ENCODE results near the gene CACNA1S.

DNA sequence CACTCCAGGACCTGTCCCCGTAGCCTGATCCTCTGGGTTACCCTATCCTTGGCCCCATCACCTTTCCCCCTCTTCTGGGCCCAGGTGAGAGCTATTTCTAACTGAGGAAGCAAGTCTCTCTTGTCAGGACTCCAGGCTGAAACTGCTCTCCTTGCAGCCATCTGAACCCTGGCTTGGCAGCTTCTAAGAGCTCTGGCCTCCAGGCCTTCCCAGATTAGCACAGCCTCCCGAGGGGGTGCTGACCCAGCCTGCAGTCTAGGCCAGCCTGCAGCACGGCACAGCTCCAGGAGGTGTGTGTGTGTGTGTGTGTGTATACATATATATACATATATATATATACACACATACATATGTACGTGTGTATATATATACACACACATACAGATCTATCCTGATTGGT, 17.4 kb downstream of the CACNA1S start:
- TF ChIP-seq SP1 (IDR thresholded peaks at IDR 0.05; ENCODE audit: low read depth, low read length) (no peak), EP300 (IDR thresholded peaks at IDR 0.05; ENCODE audit: borderline replicate concordance in 1 of 2, low read depth in 2 of 2, low read length in 2 of 2) (no peak), HDAC6 (IDR thresholded peaks at IDR 0.05; ENCODE audit: low read depth, low read length) (no peak), POLR2A (IDR thresholded peaks at IDR 0.05; ENCODE audit: control extremely low read depth in 1 of 2, low read depth in 2 of 2, low read length in 2 of 2) (no peak), KDM1A (IDR thresholded peaks at IDR 0.05; ENCODE audit: borderline replicate concordance, low read length) (no peak), POLR2AphosphoS5 (IDR thresholded peaks at IDR 0.05; ENCODE audit: low read depth, low read length) (no peak), TCF12 (IDR thresholded peaks at IDR 0.05; ENCODE audit: low read depth, low read length) (no peak), HDAC2 (IDR thresholded peaks at IDR 0.05; ENCODE audit: borderline replicate concordance in 1 of 2, low read depth in 2 of 2, low read length in 2 of 2) (no peak), PHF8 (conservative IDR thresholded peaks at IDR 0.05; ENCODE audit: low read depth, low read length) (no peak), CREB1 (IDR thresholded peaks at IDR 0.05) (no peak), EGR1 (IDR thresholded peaks at IDR 0.05; ENCODE audit: borderline replicate concordance, low read depth, low read length) (no peak), JUND (IDR thresholded peaks at IDR 0.05; ENCODE audit: low read length) (no peak)
- TF ChIP-seq, protein P1, sequence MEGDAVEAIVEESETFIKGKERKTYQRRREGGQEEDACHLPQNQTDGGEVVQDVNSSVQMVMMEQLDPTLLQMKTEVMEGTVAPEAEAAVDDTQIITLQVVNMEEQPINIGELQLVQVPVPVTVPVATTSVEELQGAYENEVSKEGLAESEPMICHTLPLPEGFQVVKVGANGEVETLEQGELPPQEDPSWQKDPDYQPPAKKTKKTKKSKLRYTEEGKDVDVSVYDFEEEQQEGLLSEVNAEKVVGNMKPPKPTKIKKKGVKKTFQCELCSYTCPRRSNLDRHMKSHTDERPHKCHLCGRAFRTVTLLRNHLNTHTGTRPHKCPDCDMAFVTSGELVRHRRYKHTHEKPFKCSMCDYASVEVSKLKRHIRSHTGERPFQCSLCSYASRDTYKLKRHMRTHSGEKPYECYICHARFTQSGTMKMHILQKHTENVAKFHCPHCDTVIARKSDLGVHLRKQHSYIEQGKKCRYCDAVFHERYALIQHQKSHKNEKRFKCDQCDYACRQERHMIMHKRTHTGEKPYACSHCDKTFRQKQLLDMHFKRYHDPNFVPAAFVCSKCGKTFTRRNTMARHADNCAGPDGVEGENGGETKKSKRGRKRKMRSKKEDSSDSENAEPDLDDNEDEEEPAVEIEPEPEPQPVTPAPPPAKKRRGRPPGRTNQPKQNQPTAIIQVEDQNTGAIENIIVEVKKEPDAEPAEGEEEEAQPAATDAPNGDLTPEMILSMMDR (IDR thresholded peaks at IDR 0.05; ENCODE audit: control extremely low read depth in 1 of 3, insufficient read depth in 1 of 3, low read depth in 1 of 3, low read length in 3 of 3) = no peak
- TF ChIP-seq, protein P2, sequence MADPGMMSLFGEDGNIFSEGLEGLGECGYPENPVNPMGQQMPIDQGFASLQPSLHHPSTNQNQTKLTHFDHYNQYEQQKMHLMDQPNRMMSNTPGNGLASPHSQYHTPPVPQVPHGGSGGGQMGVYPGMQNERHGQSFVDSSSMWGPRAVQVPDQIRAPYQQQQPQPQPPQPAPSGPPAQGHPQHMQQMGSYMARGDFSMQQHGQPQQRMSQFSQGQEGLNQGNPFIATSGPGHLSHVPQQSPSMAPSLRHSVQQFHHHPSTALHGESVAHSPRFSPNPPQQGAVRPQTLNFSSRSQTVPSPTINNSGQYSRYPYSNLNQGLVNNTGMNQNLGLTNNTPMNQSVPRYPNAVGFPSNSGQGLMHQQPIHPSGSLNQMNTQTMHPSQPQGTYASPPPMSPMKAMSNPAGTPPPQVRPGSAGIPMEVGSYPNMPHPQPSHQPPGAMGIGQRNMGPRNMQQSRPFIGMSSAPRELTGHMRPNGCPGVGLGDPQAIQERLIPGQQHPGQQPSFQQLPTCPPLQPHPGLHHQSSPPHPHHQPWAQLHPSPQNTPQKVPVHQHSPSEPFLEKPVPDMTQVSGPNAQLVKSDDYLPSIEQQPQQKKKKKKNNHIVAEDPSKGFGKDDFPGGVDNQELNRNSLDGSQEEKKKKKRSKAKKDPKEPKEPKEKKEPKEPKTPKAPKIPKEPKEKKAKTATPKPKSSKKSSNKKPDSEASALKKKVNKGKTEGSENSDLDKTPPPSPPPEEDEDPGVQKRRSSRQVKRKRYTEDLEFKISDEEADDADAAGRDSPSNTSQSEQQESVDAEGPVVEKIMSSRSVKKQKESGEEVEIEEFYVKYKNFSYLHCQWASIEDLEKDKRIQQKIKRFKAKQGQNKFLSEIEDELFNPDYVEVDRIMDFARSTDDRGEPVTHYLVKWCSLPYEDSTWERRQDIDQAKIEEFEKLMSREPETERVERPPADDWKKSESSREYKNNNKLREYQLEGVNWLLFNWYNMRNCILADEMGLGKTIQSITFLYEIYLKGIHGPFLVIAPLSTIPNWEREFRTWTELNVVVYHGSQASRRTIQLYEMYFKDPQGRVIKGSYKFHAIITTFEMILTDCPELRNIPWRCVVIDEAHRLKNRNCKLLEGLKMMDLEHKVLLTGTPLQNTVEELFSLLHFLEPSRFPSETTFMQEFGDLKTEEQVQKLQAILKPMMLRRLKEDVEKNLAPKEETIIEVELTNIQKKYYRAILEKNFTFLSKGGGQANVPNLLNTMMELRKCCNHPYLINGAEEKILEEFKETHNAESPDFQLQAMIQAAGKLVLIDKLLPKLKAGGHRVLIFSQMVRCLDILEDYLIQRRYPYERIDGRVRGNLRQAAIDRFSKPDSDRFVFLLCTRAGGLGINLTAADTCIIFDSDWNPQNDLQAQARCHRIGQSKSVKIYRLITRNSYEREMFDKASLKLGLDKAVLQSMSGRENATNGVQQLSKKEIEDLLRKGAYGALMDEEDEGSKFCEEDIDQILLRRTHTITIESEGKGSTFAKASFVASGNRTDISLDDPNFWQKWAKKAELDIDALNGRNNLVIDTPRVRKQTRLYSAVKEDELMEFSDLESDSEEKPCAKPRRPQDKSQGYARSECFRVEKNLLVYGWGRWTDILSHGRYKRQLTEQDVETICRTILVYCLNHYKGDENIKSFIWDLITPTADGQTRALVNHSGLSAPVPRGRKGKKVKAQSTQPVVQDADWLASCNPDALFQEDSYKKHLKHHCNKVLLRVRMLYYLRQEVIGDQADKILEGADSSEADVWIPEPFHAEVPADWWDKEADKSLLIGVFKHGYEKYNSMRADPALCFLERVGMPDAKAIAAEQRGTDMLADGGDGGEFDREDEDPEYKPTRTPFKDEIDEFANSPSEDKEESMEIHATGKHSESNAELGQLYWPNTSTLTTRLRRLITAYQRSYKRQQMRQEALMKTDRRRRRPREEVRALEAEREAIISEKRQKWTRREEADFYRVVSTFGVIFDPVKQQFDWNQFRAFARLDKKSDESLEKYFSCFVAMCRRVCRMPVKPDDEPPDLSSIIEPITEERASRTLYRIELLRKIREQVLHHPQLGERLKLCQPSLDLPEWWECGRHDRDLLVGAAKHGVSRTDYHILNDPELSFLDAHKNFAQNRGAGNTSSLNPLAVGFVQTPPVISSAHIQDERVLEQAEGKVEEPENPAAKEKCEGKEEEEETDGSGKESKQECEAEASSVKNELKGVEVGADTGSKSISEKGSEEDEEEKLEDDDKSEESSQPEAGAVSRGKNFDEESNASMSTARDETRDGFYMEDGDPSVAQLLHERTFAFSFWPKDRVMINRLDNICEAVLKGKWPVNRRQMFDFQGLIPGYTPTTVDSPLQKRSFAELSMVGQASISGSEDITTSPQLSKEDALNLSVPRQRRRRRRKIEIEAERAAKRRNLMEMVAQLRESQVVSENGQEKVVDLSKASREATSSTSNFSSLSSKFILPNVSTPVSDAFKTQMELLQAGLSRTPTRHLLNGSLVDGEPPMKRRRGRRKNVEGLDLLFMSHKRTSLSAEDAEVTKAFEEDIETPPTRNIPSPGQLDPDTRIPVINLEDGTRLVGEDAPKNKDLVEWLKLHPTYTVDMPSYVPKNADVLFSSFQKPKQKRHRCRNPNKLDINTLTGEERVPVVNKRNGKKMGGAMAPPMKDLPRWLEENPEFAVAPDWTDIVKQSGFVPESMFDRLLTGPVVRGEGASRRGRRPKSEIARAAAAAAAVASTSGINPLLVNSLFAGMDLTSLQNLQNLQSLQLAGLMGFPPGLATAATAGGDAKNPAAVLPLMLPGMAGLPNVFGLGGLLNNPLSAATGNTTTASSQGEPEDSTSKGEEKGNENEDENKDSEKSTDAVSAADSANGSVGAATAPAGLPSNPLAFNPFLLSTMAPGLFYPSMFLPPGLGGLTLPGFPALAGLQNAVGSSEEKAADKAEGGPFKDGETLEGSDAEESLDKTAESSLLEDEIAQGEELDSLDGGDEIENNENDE (IDR thresholded peaks at IDR 0.05; ENCODE audit: insufficient replicate concordance, low read length) = no peak

Data from H1 (cell line).